Pancreas (tissue), 10 donors: ENCODE results near the gene TELO2. TPM values are rescaled to one million over a fixed set of nuclear protein-coding genes. Genes with fewer than 3 reads are reported as not detected.

Experiments used
- ATAC-seq, 4 donors: fragments of 200-7000 bp; cut with Tn5 transposase; one replicate each; pipeline versions ENCODE4 v1.8.0 to v1.9.1; 2020; ENCODE audit warnings: mild to moderate bottlenecking in 4 of 4, moderate library complexity in 4 of 4
- DNase-seq, 6 donors: peaks; one replicate each; pipeline ENCODE4 v3.0.0-alpha.2; 2020
- FAIRE-seq: peaks from 2 replicates; lab custom pipeline; 2012; peaks lifted over from hg19 to GRCh38; lab: Jason Lieb, UNC
- H3K27ac ChIP-seq, 4 donors: fragments of 200-600 bp; sonication (generic); 1 replicate in 3 of 4; 2 replicates in 1 of 4; pipeline versions ENCODE4 v1.5.0 to v1.8.0; 2020
- H3K27me3 ChIP-seq, 4 donors: fragments of 200-600 bp; one replicate each; pipeline ENCODE4 v1.8.0; 2021
- H3K36me3 ChIP-seq, 3 donors: fragments of 200-600 bp; sonication (generic) in 1 of 3; one replicate each; pipeline versions ENCODE4 v1.5.0 to v1.8.0; 2020 to 2021
- H3K4me1 ChIP-seq, 3 donors: fragments of 200-600 bp; one replicate each; pipeline ENCODE4 v1.8.0; 2021
- H3K4me3 ChIP-seq, 4 donors: fragments of 200-600 bp; sonication (generic) in 2 of 4; one replicate each; pipeline versions ENCODE4 v1.5.0 to v1.8.0; 2020 to 2021
- H3K9me3 ChIP-seq, 4 donors: fragments of 200-600 bp; one replicate each; pipeline ENCODE4 v1.8.0; 2021
- WGBS, 2 donors: extraction: QIAGEN DNeasy Blood & Tissue Kit; methylation state at CpG; one replicate each; pipeline ENCODE4 v1.1.7; 2013; 5-methylcytosine and 5-hydroxymethylcytosine counted together
- intact Hi-C, 3 donors: fragments of 100-400 bp; cut with DNase I; formaldehyde crosslinking; loops; one replicate each; pipeline versions ENCODE4 v1.11.1 to v1.14.2; 2022
- polyA plus RNA-seq, 2 donors: library from polyadenylated mRNA; stranded (reverse); fragments of 200-250 nt; gene quantifications; one replicate each; pipeline ENCODE4 v1.2.3, GENCODE V29; 2013
- total RNA-seq, 6 donors: library from RNA; stranded (reverse); fragmentation: NEBNext Ultra II Directional in 4 of 6; extraction: Animal tissue kit (Norgen Biotek cat#: 25700) in 4 of 6; gene quantifications; one replicate each; pipeline versions ENCODE4 v1.2.1 to v1.2.4, GENCODE V29; 2021 to 2023
- TF ChIP-seq, protein P1 (sequence below), 4 donors: fragments of 200-600 bp; sonication (generic) in 3 of 4; IDR thresholded peaks; one replicate each; pipeline versions ENCODE4 v1.5.0 to v1.8.0; 2021; ENCODE audit warnings: antibody characterized with exemption in 4 of 4
- donor health status: healthy with polysubstance abuse.
- donor health status: DM: no; HTN: no; CAD: no; lungs with moderate emphysema.
- donor health status: DM: no; HTN: no; CAD: no.
- donor health status: control.
- donor health status: control.
- donor health status: Bipolar disorder and iron deficiency.
- donor health status: DM: yes; HTN: yes; CAD: no.
- donor health status: DM: no; HTN: no; CAD: no.
- donor health status: DM: no; HTN: no; CAD: no.
- donor health status: DM: yes; HTN: yes; CAD: no.

TELO2 gene
- total RNA-seq (10 to 100 TPM; 11.7 to 22.9 (median 17.5) TPM), polyA plus RNA-seq (10 to 100 TPM; 65.9 to 98.7 TPM)

DNA sequence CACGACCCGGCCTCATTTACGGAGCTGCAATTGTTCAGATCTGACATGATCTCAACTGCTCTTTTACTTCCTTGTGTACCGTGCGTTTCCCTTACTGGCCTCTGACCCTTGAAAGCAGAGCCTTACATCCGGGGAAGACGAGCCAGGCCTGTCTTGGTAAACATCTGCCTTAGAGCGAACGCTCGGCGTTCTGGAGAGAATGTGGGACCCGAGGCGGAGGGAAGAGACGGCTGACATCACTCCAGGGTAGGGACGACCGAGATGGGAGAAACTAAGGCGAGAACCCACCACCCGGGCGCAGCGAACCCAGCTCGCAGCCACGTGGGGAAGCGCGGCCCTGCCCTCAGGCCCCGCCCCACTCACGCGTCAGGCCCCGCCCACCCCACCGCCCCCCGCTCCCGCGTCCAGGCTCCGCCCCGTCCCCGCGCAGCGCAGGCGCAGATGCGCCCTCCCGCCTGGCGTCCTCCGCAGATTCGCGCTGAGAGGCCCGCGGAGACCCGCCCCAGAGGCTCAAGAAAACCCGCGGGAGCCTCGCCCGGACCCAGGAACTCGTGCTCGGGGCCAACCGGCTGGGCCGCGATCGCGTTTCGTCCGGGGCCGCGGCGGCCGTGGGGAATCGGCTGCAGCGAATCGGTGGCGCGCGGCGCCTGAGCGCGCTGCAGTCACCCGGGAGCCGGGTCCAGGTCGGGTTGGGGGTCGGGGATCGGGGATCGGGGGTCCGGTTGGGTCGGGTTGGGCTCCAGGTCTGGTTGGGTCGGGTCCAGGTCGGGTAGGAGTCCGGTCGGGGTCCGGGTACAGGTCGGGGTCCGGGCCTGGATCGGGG, at the start of gene TELO2:
TELO2 (plus strand) TSS at position 438 of the 823 bp plus-strand sequence. CDS start 922 bp downstream, outside the sequence.
- no peaks in the 10 kb centered on the region for H3K36me3 ChIP-seq
- no peaks in the 10 kb centered on the region for H3K27me3 ChIP-seq
- TF ChIP-seq, protein P1, sequence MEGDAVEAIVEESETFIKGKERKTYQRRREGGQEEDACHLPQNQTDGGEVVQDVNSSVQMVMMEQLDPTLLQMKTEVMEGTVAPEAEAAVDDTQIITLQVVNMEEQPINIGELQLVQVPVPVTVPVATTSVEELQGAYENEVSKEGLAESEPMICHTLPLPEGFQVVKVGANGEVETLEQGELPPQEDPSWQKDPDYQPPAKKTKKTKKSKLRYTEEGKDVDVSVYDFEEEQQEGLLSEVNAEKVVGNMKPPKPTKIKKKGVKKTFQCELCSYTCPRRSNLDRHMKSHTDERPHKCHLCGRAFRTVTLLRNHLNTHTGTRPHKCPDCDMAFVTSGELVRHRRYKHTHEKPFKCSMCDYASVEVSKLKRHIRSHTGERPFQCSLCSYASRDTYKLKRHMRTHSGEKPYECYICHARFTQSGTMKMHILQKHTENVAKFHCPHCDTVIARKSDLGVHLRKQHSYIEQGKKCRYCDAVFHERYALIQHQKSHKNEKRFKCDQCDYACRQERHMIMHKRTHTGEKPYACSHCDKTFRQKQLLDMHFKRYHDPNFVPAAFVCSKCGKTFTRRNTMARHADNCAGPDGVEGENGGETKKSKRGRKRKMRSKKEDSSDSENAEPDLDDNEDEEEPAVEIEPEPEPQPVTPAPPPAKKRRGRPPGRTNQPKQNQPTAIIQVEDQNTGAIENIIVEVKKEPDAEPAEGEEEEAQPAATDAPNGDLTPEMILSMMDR (IDR thresholded peaks at IDR 0.05), result no peak
- DNase-seq (peak; percentile 63 to 96 (median 86)), FAIRE-seq (no peak), ATAC-seq (peak; percentile 95 to 98 (median 98))
- intact Hi-C loops, result no loop called here
- peaks cover 6 to 12% (median 10%) of the 10 kb centered on the region in 3 donors for H3K4me1 ChIP-seq
- 1% methylated on average over 66 to 89 of the region's 89 CpGs for WGBS, 2 donors
- peak within 1 kb of the TSS; percentile 69 to 83 (median 80) for H3K27ac ChIP-seq
- peak within 1 kb of the TSS; percentile 37 to 79 (median 73) for H3K4me3 ChIP-seq
- H3K9me3 ChIP-seq, result no peaks in the 10 kb centered on the region

DNA sequence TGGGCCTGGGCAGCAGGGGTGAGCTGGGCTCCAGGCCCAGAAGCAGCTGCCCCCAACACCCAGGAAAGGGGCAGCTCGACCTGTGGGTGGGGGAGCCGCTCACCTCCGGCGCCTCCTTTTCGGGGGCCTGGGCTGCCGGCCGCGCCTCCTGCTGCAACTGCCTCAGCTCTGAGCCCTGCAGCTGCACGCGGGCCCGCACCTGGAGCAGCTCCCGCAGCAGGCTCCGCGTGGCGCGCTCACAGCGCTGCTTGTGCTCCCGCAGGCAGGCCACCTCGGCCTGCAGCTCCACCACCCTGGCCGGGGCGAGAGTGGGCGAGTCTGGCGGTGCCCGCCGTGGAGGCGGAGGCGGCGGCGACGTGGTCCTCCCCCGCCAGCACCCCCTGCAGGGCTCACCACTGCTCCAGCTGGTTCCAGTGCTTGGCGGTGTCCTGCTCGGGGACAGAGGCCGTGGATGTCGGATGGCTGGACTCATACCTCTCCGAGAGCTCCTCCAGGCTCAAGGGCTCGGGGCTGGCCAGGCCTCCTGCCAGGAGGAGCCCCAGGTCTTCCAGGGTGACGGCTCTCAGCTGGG, 49.7 kb upstream of the TELO2 start:
- WGBS, 2 donors, result 46 to 47% methylated on average over 26 to 38 of the region's 38 CpGs
- Histone ChIP-seq H3K4me3 (no peak overlapping the region), H3K9me3 (no peaks in the 10 kb centered on the region), H3K27me3 (no peaks in the 10 kb centered on the region), H3K27ac (no peak overlapping the region), H3K4me1 (no peaks in the 10 kb centered on the region), H3K36me3 (no peaks in the 10 kb centered on the region)
- intact Hi-C loops, result no loop called here
- DNase-seq (no peak), ATAC-seq (peak; percentile 15 to 66 (median 38)), FAIRE-seq (no peak)
- TF ChIP-seq, protein P1 (IDR thresholded peaks at IDR 0.05), result no peak

DNA sequence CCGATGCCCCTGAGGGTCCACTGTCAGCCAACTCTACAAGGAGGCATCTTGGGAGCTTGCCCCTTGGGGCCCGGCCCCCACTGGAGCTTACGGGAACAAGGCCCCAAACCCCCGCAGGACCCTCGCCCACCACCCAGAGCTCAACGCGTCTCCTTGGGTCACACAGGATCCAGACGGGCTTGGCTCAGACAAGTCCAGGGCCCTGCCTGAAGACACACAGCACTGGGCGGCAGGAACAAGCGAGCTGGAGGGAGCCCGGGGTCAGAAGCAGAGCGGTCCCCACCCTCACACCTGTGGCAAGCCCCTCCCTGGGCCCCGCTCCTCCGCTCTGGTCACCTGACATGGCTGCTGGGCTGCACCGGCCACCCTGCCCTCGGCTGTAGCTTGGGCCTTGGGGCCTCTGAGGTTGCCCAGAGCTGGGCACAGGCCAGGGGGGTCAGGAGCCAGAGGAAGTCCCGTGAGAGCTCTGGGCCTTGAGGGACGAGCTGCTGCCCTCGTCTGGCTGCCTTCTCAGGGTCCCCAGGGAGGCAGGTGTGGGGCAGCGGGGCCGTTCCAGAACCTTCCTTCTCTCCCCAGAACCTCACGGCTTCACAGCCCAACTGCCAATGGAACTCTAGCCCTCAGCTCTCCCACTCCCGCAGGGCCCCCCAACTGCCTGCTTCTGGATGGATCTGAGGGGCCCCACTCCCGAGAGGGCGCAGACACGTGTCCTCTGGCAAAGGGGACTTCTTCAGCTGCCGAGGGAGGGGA, 49.0 kb upstream of the TELO2 start, which contains the start of gene CCDC154:
CCDC154 (minus strand) TSS at position 577 of the 750 bp plus-strand sequence; CDS start at position 343, 234 bp downstream.
- ATAC-seq, result peak in 1 of 4 donors; percentile 2

DNA sequence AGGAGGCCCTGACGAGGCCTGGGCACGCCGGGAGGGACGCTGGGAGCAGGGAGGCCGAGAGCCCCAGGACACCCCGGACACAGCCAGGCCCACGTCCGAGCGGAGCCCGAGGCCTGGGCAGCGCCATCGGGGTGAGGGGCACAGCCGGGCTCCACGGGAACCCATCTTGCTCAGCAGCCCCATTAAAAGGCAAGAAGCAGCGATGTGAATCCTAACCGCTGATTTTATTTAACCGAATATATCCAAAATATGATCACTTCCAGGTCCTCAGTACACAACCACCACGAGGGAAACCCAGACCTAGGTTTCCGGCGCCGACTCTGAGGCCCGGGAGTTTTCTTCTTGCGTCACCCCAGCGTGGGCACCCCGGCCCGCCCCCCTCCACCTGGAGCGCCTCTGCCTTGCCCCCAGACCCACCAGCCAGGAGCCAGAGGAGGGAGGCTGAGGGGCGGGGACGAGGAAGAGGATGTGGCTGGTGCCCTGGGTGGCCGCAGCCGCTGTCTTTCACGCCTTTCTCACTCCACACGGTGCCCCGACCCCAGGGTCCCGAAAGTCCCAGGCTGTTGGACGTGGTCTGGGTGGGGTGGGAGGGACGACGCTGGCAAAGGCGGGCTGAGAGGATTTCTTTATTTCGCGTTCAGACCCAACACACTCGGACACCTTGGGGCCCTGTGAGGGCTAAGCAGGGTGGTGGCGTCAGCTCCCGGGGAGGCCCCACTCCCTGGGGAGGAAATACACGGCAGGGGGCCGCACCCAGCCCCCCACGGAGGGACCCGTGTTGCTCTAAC, 48.2 kb upstream of the TELO2 start:
- no peaks in the 10 kb centered on the region for H3K27me3 ChIP-seq
- no peak overlapping the region for H3K4me3 ChIP-seq
- intact Hi-C loops, result no loop called here
- H3K27ac ChIP-seq, result no peak overlapping the region
- 81 to 89% methylated on average over 46 to 48 of the region's 48 CpGs for WGBS, 2 donors
- ATAC-seq (no peak), FAIRE-seq (no peak), DNase-seq (no peak)
- H3K36me3 ChIP-seq, result no peaks in the 10 kb centered on the region
- TF ChIP-seq, protein P1 (IDR thresholded peaks at IDR 0.05), result no peak
- H3K4me1 ChIP-seq, result no peaks in the 10 kb centered on the region
- no peaks in the 10 kb centered on the region for H3K9me3 ChIP-seq

More for the DNA sequence above, 49.0 kb upstream of the TELO2 start, which contains the start of gene CCDC154:
- 68 to 77% methylated on average over 26 to 27 of the region's 27 CpGs for WGBS, 2 donors
- FAIRE-seq (no peak), DNase-seq (no peak)
- Histone ChIP-seq H3K4me1 (no peaks in the 10 kb centered on the region), H3K4me3 (no peak within 1 kb of the TSS), H3K27me3 (no peaks in the 10 kb centered on the region), H3K36me3 (no peaks in the 10 kb centered on the region), H3K27ac (no peak within 1 kb of the TSS), H3K9me3 (no peaks in the 10 kb centered on the region)
- intact Hi-C loops, result no loop called here
- TF ChIP-seq, protein P1 (IDR thresholded peaks at IDR 0.05), result no peak
